Measurements from ENCODE around the gene ADA. TPM values are rescaled to one million over a fixed set of nuclear protein-coding genes. Genes with fewer than 3 reads are reported as not detected.

Gene ADA
- total RNA-seq, 1 experiment from 2014 or later, result 5.1 TPM

DNA sequence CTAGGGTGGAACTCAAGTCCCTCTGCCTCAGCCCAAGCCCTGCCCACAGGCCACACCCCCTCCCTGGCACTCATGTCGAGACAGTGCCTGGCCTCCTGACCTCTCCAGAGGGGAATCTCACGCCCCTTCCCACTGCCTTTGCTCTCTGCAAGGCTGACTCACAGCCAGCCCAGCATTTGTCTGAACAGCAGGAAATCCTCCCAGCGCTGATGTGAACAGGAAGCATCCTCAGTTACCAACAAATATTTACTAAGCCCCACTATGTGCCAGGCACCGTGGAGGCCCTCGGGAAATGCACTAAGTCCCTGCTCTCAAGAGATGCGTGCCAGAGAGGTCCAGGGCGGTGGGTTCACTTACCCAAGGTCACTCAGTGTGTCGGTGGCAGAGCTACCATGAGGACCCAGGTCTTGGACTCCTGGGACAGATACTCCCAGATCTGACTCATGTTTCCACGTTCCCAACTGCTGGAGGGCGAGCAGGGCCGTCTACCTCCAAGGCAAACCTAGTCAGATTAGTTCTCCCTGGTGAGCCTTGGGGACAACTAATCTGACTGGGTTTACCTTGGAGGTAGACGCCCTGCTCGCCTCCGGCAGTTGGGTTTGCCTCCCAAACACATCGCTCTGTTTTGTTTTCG, 7.8 kb downstream of the ADA start:
- ChIA-PET POLR2A (interaction anchor here (0.6 to 2.7 kb wide), 7 partner anchors 8 to 322 kb away, joined by 3 to 28 read pairs (median 6); partner anchors contain the start of genes ADA and TTPAL), CTCF (interaction anchor here (0.7 to 2.3 kb wide), 7 partner anchors 8 to 116 kb away, joined by 3 to 8 read pairs (median 3); partner anchors contain the start of gene ADA)

DNA sequence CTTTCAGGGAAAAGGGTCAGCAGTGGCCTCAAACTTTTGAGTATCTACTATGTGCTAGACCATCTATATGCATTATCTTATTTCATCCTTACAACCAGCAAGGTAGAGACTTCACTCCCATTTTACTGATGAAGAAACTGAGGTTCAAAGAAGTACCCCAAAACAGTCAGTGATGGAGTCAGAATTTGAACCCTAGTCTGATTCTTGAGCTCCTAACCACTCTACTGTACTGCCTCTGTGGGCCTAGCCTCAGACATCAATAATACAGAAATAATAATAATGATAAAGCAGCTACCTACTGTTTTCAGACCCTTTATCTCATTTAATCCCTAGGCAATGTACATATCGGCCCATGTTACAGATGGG, 8.4 kb downstream of the ADA start:
- no peak overlapping the region for H3K4me3 Mint-ChIP-seq (ENCODE audit: unreplicated experiment)
- H3K4me1 Mint-ChIP-seq (ENCODE audit: insufficient read depth, unreplicated experiment), result peaks cover 33% of the 10 kb centered on the region
- DNase-seq (ENCODE audit: unreplicated experiment), result no peak
- no peaks in the 10 kb centered on the region for H3K9me3 Mint-ChIP-seq (ENCODE audit: unreplicated experiment)
- BruUV-seq (replicated peaks), result no TSS peak
- no peaks in the 10 kb centered on the region for H3K27me3 Mint-ChIP-seq (ENCODE audit: insufficient read depth, unreplicated experiment)
- H3K36me3 Mint-ChIP-seq (ENCODE audit: insufficient read depth, unreplicated experiment), result no peaks in the 10 kb centered on the region
- ChIA-PET CTCF (interaction anchor here (0.6 to 2.3 kb wide), 11 partner anchors 9 to 170 kb away, joined by 3 to 8 read pairs (median 3); partner anchors contain the start of gene ADA), POLR2A (interaction anchor here (0.6 to 2.7 kb wide), 9 partner anchors 8 to 323 kb away, joined by 3 to 28 read pairs (median 5); partner anchors contain the start of genes ADA and TTPAL)
- TF ChIP-seq, protein P1, sequence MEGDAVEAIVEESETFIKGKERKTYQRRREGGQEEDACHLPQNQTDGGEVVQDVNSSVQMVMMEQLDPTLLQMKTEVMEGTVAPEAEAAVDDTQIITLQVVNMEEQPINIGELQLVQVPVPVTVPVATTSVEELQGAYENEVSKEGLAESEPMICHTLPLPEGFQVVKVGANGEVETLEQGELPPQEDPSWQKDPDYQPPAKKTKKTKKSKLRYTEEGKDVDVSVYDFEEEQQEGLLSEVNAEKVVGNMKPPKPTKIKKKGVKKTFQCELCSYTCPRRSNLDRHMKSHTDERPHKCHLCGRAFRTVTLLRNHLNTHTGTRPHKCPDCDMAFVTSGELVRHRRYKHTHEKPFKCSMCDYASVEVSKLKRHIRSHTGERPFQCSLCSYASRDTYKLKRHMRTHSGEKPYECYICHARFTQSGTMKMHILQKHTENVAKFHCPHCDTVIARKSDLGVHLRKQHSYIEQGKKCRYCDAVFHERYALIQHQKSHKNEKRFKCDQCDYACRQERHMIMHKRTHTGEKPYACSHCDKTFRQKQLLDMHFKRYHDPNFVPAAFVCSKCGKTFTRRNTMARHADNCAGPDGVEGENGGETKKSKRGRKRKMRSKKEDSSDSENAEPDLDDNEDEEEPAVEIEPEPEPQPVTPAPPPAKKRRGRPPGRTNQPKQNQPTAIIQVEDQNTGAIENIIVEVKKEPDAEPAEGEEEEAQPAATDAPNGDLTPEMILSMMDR (IDR thresholded peaks at IDR 0.05; ENCODE audit: unreplicated experiment), result no peak
- H3K27ac Mint-ChIP-seq (ENCODE audit: low read depth, unreplicated experiment), result peak overlapping the region; percentile 83
- intact Hi-C loops (cut with micrococcal nuclease), result no loop called here

More for the DNA sequence above, 7.8 kb downstream of the ADA start:
- H3K27ac Mint-ChIP-seq (ENCODE audit: low read depth, unreplicated experiment), result peak overlapping the region; percentile 83
- no peaks in the 10 kb centered on the region for H3K36me3 Mint-ChIP-seq (ENCODE audit: insufficient read depth, unreplicated experiment)
- TF ChIP-seq, protein P1 (IDR thresholded peaks at IDR 0.05; ENCODE audit: unreplicated experiment), result no peak
- intact Hi-C loops (cut with micrococcal nuclease), result no loop called here
- H3K4me3 Mint-ChIP-seq (ENCODE audit: unreplicated experiment), result peak overlapping the region; percentile 5
- no peaks in the 10 kb centered on the region for H3K27me3 Mint-ChIP-seq (ENCODE audit: insufficient read depth, unreplicated experiment)
- no TSS peak for BruUV-seq (replicated peaks)
- peaks cover 33% of the 10 kb centered on the region for H3K4me1 Mint-ChIP-seq (ENCODE audit: insufficient read depth, unreplicated experiment)
- peak; percentile 81 for DNase-seq (ENCODE audit: unreplicated experiment)
- H3K9me3 Mint-ChIP-seq (ENCODE audit: unreplicated experiment), result no peaks in the 10 kb centered on the region

DNA sequence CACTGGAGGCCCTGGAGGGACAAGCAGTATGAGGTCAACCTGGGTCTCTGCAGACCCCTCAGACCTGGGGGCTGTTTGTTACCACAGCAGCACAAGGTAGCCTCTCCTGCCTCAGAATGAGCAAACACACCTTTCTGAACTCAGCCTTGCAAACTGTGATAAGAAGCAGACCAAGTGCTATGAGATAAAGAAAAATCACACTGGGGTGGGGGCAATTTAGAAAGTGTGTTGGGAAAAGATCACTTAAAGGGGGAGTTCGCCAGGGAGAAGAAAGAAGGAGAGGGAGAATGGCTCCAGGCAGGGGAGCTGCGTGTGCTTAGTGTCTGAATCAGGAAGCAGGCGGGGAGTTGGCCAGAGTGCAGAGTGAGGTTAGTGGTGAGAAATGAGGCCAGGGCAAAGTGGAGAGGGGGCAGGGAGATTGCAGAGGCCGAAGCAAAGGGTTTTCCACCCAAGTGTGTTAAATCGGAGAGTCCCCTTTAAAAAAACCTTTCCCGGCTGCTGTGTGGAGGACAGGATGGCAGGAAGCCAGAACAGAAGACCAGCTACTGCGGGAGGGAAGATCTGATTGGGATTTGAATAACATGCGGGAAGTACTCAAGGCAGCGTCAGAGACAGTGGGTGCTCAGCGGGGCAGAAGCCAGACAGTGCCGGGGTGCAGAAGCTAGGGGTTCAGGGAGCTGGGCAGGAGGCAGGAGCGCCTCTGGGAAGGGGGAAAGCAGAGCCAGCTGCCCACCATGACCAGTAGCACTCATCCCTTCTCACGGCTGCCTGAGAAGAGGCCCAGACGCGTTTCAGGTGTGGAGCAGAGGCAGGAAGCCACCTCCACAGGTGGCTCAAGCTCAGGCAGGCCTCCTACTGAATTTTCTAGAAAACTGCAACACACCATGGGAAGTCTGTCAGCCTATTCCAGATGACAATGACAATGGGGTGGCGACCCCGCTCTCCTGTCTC, 9.0 kb downstream of the ADA start:
- intact Hi-C loops (cut with micrococcal nuclease), result no loop called here
- BruUV-seq (replicated peaks), result no TSS peak
- ChIA-PET CTCF (interaction anchor here (0.6 to 2.3 kb wide), 10 partner anchors 14 to 244 kb away, joined by 3 to 8 read pairs (median 4); no protein-coding TSS in a partner anchor), POLR2A (interaction anchor here (0.6 to 2.7 kb wide), 13 partner anchors 9 to 323 kb away, joined by 3 to 28 read pairs (median 4); partner anchors contain the start of genes ADA and TTPAL)
- peak; percentile 89 for DNase-seq (ENCODE audit: unreplicated experiment)
- Mint-ChIP-seq H3K36me3 (ENCODE audit: insufficient read depth, unreplicated experiment) (no peaks in the 10 kb centered on the region), H3K27ac (ENCODE audit: low read depth, unreplicated experiment) (peak overlapping the region; percentile 89), H3K4me1 (ENCODE audit: insufficient read depth, unreplicated experiment) (peaks cover 33% of the 10 kb centered on the region), H3K27me3 (ENCODE audit: insufficient read depth, unreplicated experiment) (no peaks in the 10 kb centered on the region), H3K4me3 (ENCODE audit: unreplicated experiment) (peak overlapping the region; percentile 3), H3K9me3 (ENCODE audit: unreplicated experiment) (no peaks in the 10 kb centered on the region)
- TF ChIP-seq, protein P1 (IDR thresholded peaks at IDR 0.05; ENCODE audit: unreplicated experiment), result no peak

Data from MCF 10A (cell line).